HPDE6-E6E7 (cell line): ENCODE measurements around the gene DDO.
A peak's percentile ranks its signal among the peaks of the same experiment; 100 is the strongest.
"Not testable (repeated sequence)": the region's sequence is repeated elsewhere in the genome, so short reads cannot be mapped to it uniquely, and the experiment has no call there.

ENCODE experiments used
- DNase-seq: peaks from one replicate; pipeline ENCODE4 v3.0.0; 2011; ENCODE audit warnings: missing footprints; ENCODE audit errors: extremely low spot score

Gene DDO

GRCh38 chr6:110415086-110415916 is at the start of gene DDO:
Gene DDO (minus strand): TSS chr6:110415575. CDS start chr6:110413462, 2,113 bp downstream.
- peak; percentile 48 for DNase-seq

- DNase-seq: no peak
Observed at GRCh38 chr6:110462884-110463481, 47.6 kb upstream of the DDO start.

GRCh38 chr6:110461376-110461775 is 46.0 kb upstream of the DDO start:
- no peak for DNase-seq

GRCh38 chr6:110459137-110459536 is 43.8 kb upstream of the DDO start:
- DNase-seq: no peak

DNA sequence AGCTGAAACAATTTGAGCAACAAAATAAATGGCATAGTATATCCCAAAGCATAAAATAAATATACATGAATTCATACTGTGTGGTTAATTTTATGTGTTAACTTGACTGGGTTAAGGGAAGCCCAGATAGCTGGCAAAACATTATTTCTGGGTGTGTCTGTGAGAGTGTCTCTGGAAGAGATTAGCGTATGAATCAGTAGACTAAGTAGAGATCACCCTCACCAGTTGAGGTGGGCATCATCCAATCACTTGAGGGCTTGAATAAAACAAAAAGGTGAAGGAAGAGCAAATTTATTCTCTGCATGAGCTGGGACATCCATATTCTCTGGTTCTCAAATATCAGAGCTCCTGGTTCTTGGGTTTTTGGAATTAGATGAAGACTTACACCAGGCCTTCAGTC is 43.1 kb upstream of the DDO start:
- no peak for DNase-seq

DNA sequence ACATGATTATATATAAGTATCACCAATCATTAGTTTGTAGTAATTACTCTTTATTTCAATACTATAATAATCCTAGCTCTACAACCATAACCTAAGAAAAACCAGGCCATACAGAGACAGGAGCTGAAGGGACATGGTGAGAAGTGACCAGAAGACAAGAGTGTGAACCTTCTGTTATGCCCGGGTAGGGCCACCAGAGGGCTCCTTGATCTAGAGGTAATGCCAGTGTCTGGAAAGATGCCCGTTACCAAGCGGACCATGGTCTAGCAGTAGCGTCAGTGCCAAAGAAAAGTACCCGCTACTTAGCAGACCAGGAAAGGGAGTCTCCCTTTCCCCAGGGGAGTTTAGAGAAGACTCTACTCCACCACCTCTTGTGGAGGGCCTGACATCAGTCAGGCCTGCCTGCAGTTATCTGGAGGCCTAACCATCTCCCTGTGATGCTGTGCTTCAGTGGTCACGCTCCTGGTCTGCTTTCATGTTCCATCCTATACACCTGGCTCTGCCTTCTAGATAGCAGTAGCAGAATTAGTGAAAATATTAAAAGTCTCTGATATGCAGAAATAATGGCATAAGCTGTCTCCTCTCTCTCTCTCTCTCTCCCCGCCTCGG is 42.3 kb upstream of the DDO start:
- not testable (repeated sequence) for DNase-seq

DNA sequence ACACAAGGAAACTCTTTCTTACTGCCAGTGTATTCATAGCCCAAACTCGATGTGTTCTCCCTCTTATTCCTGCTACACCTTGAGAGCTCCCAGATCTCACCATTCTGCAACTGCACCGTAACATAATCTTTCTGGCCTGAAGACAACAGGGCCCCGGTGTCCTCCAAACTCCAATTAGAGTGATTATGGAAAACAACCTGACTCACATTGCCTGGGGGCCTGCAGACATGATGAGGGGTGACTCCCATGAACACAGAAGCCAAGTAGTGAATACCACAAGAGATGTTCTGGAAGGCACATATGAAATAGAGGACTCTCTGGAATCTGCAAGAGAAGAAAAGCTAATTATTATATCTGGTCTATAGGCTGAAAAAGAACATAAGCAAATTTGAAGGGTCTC is 41.3 kb upstream of the DDO start:
- DNase-seq: no peak

DNA sequence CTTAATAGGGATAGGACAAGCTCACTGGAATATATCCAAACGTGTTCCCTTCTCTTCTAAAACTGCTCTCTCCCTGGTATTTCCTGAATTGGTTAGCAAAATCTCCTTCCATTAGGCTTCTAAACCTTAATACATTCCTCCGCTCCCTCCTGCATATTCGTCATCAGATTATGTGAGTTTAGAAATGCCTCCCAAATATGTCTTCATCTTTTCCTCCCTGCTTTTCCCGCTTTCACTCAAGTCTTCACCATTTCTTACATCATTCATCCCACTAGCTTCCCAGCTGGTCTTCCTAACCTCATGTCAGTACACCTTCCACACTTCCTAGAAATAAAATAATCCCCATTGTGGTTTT is 34.1 kb upstream of the DDO start:
- DNase-seq: no peak

DNA sequence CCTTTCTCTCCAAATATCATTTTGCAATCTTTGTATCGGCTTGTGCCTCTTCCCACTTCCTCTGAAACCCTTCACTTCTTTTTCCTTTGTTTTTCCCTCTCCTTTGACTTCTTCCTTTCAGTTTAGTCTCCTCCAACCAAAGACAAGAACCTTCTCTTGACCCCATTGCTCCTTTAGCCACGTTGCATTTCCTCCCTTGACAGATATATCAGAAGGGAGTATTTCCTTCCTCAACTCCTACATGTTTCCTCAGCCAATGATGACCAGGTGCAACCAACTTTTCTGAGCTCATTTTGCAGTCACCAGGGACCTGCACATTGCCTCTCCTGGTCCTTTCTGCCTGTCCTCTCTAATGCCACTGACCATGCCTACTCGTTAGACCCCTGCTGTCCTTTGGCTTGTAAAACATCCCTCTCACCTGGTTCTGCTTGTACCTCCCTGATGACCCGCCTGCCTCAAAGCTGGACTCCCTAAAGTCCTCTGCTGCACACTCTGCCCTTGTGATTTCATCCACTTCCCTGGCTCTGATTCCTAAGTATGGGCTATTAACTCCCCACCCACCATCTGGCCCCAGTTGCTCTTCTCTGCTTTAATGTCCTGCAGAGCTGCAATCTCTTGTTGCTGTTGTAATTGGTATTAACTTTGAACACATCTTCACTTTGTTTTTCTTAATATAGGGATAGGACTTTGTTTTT is 33.6 kb upstream of the DDO start:
- DNase-seq: no peak

DNA sequence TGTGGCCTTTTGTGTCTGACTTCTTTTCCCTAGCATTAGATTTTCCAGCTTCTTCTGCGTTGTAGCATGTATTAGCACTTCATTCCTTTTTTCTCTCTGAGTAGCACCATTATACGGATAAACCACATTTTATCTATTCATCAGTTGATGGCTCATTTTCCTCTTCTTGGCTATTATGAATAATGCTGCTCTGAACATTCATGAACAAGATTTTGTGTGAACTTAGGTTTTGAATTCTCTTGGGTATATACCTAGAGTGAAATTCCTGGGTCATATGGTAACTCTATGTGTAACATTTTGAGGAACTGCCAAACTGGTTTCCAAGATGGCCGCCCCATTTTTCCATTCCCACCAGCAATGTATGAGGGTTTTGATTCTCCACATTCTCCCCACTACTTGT is 32.4 kb upstream of the DDO start:
- no peak for DNase-seq

GRCh38 chr6:110446405-110446804 is 31.0 kb upstream of the DDO start:
- peak; percentile 81 for DNase-seq

- no peak for DNase-seq
Observed at GRCh38 chr6:110440026-110440425, 24.7 kb upstream of the DDO start.

DNA sequence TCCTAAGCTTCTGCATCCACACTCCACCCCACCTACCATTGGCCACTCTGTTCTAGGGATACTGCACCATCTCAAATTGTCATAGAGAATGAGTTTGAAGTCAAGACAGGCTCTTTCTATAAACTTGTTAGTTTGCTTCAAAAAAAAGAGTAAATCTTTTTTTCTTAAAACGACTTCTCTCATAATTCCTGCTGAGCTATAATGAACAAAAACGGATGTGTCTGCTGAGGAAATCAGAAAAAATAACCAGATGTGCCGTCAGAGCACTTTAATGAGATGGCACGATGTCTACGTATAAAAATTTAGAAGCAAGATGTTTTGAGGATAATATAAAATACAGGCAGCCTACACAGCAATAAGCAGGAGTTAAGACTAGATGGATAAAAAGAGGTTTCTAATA is 24.0 kb upstream of the DDO start:
- DNase-seq: no peak

- DNase-seq: no peak
Observed at GRCh38 chr6:110434961-110435602, 19.7 kb upstream of the DDO start.

- DNase-seq: no peak
Observed at GRCh38 chr6:110432285-110432900, 17.0 kb upstream of the DDO start.

DNA sequence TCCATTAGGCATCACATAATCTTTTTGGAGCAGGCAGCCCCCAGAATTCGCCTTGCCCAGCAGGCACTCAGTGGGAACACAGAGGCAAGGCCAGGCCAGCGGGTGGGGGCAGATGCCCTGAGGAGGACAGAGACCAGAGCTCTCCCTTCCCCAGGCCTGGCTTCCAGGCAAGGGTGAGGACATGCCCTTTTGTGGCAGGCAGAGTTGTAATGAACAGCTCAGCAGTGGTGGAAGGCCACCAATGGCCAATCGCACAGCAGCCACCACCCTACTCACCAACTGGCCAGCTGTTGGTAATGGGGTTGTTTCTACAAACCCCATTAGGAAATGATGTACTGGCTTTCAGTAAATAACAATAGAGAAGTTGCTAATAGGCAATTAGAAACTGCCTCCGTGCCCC is 15.4 kb upstream of the DDO start:
- no peak for DNase-seq

GRCh38 chr6:110430236-110430635 is 14.9 kb upstream of the DDO start:
- no peak for DNase-seq

DNA sequence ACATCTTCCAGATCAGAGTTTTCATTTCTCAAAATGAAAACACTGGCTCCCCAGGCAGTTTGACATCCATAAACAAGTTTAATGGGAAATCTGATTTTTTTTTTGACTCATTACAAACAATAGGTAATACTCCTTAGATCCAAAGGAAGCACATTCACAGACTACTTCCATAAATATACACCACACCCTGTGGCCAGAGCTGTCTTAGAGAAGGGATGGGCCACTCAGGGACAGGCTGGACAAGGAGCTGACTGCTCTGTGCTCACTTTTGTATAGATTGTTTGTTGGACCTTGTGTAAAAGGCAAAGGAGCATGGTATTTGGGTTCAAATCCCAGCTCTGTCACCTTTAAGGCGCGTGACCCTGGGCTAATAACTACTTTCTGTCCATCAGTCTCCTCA is 12.8 kb upstream of the DDO start:
- no peak for DNase-seq

DNA sequence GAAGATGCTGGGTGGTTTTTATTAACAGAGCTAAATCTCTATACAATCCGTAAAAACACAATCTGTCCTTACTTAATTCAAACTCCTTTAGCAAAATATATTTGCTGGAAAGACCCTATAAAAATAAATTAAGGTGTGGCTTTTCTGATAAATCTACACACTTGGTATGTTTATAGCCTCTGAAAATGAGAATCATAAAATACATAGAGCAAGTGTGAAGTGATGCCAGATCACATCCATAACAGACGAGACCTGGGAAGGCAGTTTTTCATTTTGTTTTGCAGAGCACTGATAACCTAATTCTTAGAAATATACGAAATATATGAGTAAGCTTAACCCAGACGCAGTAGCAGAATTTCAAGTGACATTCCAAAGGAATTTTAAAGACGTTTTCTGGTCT is 10.4 kb upstream of the DDO start:
- DNase-seq: no peak

DNA sequence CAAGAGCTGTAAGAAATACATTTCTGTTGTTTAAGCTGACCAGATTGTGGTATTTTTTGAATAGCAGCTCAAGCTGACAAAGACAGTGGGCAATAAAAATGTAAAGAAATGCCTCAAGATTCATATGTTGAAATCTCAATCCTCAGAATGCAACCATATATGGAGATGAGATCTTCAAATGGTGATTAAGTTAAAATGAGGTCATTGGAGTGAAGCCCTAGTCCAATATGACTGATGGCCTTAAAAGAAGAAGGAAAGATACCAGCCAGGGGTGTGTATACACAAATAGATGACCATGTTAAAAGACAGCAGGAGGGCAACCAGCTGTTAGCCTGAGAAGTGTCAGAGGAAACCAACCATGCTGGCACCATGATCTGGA is 7.1 kb upstream of the DDO start:
- no peak for DNase-seq

GRCh38 chr6:110421749-110422443 is 6.5 kb upstream of the DDO start:
- no peak for DNase-seq
